ENCODE measurements around the gene MSN.
"Not testable (repeated sequence)": the region's sequence is repeated elsewhere in the genome, so short reads cannot be mapped to it uniquely, and the experiment has no call there.

MSN gene

GRCh38 chrX:65667503-65668376 is at the start of gene MSN:
Gene MSN, plus strand, starts transcription at chrX:65667654. Its CDS starts 188 bp downstream, at chrX:65667842.
- peak; percentile 44 to 63 for DNase-seq (ENCODE audit: low read depth in 2 of 2, low spot score in 1 of 2)

DNA sequence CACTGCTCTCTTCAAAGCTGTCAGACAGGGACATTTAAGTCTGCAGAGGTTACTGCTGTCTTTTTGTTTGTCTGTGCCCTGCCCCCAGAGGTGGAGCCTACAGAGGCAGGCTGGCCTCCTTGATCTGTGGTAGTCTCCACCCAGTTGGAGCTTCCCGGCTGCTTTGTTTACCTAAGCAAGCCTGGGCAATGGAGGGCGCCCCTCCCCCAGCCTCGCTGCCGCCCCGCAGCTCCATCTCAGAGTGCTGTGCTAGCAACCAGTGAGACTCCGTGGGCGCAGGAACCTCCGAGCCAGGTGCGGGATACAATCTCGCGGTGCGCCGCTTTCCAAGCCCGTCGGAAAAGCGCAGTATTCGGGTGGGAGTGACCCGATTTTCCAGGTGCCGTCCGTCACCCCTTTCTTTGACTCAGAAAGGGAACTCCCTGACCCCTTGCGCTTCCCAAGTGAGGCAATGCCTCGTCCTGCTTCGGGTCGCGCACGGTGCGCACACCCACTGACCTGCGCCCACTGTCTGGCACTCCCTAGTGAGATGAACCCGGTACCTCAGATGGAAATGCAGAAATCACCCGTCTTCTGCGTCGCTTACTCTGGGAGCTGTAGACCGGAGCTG is 47.3 kb upstream of the MSN start:
- DNase-seq (ENCODE audit: low read depth in 2 of 2, low spot score in 1 of 2): not testable (repeated sequence)

DNA sequence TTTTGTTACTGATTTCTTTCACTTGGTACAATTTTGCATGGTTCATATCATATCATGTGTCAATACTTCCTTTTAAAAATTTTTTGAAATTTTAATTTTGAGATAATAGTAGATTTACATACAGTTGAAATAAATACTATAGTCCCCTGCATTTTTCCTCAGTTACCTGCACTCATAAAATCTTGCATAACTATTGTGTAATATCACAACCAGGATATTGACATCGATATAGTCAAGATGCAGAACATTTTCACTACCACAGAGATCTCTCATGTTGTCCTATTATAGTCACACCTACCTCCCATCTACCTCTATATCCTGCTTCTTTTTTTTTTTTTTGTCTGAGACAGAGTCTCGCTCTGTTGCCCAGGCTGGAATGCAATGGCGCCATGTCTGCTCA is 36.7 kb upstream of the MSN start:
- DNase-seq (ENCODE audit: low read depth in 2 of 2, low spot score in 1 of 2): no peak

DNA sequence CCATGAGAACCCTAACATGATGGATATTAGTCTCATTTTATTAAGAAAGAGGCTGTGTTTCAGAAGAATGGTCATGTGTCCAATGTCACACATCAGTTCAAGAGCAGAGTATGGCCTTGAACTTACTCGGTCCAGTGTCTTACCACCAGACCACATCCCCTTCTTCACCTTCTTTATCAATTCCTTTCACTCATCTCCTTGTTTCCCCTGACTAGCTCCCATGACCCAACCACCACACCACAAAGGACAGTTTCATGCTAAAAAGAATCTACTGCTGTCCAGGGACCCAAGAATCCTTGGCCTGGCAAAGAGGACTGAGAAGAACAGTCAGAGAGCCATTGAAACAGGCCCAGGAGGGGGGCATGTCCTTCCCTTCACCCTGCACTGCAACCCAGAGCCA is 33.6 kb upstream of the MSN start:
- no peak for DNase-seq (ENCODE audit: low read depth in 2 of 2, low spot score in 1 of 2)

DNA sequence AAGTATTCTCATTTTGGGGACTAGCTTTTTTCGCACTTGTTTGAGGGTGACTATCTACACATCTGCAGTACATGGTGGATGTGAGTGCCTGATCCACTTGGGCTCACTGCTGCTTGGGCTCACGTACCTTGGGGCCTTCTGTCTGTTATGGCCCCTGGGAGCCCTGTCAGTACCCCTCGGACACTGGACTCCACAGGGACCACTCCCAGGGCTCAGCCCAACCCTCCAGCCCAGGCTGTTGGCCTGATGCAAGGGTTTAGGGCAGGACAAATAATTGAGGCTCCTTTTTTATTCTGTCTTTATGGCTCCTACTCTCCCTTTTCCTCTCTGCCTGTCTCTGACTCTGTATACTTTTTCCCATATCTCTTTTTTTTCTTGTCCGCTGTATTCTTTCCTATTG is 32.7 kb upstream of the MSN start:
- no peak for DNase-seq (ENCODE audit: low read depth in 2 of 2, low spot score in 1 of 2)

DNA sequence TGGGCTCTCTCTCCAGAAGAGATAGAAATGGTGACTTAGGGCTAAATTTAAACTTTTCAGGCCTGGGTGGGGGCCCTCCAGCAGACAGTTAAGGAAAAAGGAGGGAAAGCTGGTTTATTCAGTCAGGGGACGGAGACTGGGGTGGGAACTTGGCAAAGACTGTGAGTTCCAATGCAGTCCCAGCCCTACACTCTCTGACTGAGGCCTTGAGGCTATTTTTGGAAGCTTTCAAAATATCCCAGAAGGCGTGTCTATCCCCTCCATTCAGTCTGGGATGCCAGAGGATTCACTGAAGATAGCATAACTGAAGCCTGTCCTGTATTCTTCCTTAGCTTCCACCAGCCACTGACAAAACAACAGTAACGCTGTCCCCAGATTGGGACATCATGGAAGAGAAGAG is 32.1 kb upstream of the MSN start:
- DNase-seq (ENCODE audit: low read depth in 2 of 2, low spot score in 1 of 2): no peak

GRCh38 chrX:65635822-65636221 is 31.6 kb upstream of the MSN start:
- DNase-seq (ENCODE audit: low read depth in 2 of 2, low spot score in 1 of 2): no peak

GRCh38 chrX:65636261-65636660 is 31.2 kb upstream of the MSN start:
- not testable (repeated sequence) for DNase-seq (ENCODE audit: low read depth in 2 of 2, low spot score in 1 of 2)

- DNase-seq (ENCODE audit: low read depth in 2 of 2, low spot score in 1 of 2): no peak
Measured at GRCh38 chrX:65637335-65637734, 30.1 kb upstream of the MSN start.

- DNase-seq (ENCODE audit: low read depth in 2 of 2, low spot score in 1 of 2): no peak
Measured at GRCh38 chrX:65642914-65643491, 24.5 kb upstream of the MSN start.

GRCh38 chrX:65643531-65644052 is 23.9 kb upstream of the MSN start:
- no peak for DNase-seq (ENCODE audit: low read depth in 2 of 2, low spot score in 1 of 2)

GRCh38 chrX:65644621-65645289 is 22.7 kb upstream of the MSN start:
- no peak for DNase-seq (ENCODE audit: low read depth in 2 of 2, low spot score in 1 of 2)

- no peak for DNase-seq (ENCODE audit: low read depth in 2 of 2, low spot score in 1 of 2)
Measured at GRCh38 chrX:65647801-65648200, 19.7 kb upstream of the MSN start.

DNA sequence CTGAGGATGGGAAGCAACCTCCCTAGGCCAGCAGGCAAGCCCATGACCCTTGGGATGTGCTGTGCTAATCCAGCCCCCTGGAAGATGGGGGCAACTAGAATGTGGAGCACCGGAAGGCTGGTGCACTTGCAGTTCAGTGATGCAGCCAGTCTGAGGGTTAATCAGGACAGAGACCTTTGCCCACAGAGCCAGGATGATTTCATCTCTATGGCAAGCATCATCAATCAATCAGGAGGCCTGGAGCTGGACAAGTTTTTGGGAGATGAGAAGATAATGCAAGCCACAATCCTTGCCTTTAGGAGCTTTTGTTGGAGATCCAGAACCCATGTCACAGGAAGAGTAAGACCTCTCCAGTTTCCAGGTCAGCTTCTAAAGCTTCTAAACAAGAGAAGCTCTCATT is 15.4 kb upstream of the MSN start:
- DNase-seq (ENCODE audit: low read depth in 2 of 2, low spot score in 1 of 2): no peak

DNA sequence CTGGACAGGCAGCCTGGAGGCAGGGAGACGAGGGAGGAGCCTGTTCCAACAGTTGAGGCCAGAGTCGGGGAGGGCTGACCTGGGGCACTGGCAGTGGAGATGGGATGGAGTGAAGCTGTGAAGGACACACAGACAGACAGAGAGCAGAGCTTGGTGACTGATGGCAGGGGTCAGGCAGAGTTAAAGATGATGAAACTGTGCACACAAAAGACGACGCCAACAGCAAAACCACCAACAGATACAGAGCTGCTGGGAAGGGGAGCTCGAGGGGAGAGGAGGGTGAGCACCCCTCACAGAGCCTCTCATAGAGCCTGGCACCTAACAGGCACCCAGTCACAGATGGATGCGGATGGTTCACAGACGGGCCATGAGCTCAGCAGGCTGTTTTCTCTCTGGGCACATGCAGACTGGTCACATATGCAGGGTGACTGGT is 10.4 kb upstream of the MSN start:
- DNase-seq (ENCODE audit: low read depth in 2 of 2, low spot score in 1 of 2): not testable (repeated sequence)

GRCh38 chrX:65657659-65658058 is 9.8 kb upstream of the MSN start:
- DNase-seq (ENCODE audit: low read depth in 2 of 2, low spot score in 1 of 2): no peak

- no peak for DNase-seq (ENCODE audit: low read depth in 2 of 2, low spot score in 1 of 2)
Measured at GRCh38 chrX:65658229-65658628, 9.2 kb upstream of the MSN start.

DNA sequence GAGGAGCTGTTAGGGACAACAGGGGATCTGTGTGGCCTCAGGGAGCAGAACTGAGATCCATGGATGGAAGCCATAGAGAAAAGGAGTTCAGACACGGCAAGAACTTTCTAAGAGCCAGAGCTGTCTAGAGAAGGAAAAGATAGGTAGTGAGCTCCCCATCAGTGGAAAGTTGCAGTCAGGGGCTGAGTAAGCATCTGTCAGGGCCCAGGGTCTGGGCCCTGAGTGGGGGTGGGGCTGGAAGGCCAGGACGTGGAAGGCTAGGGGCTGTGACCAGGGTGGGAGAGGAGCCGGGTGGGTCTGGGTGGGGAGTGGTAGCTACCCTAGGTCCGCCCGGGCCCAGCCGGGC is 324 bp upstream of the MSN start:
- no peak for DNase-seq (ENCODE audit: low read depth in 2 of 2, low spot score in 1 of 2)

DNA sequence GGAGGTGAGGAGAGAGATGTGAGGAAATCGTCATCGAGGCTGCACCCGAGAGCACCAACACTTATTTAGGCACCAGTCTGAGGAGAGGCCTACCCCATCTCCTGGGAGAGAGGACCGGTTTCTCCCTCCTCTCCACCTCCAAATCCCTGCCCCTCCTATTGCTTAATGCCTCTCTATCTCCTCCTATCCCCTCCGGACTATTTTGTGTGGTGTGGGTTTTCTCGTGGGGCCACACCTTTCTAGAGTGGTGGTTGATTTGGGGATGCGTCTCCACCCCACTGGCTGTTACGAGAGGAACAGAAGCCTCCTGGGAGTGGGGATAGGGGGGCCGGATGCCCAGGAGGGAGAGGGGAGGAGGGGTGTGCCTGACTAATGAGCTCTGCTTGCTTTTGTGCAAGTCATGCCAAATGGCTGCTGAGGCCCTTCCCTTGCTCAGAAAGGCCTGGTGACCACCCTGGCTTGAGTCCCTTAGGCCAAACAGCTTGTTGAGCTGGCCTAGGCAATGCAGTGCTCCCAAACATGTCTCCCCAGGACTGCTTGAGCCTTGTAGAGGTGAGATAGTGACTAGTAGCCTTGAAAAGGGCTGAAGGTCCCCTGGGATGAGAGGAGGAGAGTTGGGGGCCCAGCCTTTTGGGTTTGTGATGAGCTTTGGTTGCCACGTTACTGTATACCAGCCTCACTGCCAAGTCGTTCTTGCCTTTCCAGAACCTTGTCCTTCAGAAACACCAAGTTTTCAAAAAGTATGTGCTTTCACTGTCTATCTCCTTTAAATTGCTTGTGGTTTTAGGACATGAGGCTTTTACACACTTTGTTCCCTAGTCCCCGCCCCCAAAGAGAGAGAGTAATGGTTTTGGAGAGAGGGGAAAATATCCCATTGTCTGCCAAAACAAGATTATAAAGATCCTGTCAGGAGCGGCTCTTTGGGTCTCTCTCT is 1.2 kb downstream of the MSN start:
- peak in 1 of 2 donors; percentile 26 for DNase-seq (ENCODE audit: low read depth in 2 of 2, low spot score in 1 of 2)

DNA sequence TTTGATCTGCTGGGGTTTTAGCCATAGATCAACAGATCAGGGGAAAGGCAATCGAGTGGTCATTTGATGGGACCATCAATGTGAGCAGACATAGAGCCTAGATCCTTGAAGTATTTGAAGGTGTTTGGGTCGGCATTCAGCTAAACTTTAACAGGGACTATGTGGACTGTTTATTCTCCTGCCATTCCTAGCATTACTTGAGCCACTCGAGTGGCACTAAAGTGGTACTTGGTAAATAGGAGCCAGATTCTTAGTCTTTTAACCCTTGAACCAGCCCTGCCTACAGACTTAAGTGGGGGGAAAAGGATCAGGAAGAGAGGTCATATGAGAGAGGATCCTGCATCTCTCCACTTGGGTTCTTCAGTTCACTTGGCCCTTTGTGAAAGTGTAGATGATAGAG is 3.8 kb downstream of the MSN start:
- DNase-seq (ENCODE audit: low read depth in 2 of 2, low spot score in 1 of 2): no peak

GRCh38 chrX:65671966-65672365 is 4.5 kb downstream of the MSN start:
- DNase-seq (ENCODE audit: low read depth in 2 of 2, low spot score in 1 of 2): no peak
